ENCODE measurements around the gene IFRD2. TPM values are rescaled to one million over a fixed set of nuclear protein-coding genes. Genes with fewer than 3 reads are reported as not detected.

Gene IFRD2
- total and polyA plus RNA-seq, 2 experiments from 2014 or later, result 41.4 to 71.6 TPM

GRCh38 chr3:50323092-50323600 is 30.9 kb upstream of the IFRD2 start:
- Histone ChIP-seq H2AFZ (no peak overlapping the region), H3K9me2 (replicated peaks; ENCODE audit: insufficient read depth) (no peaks in the 10 kb centered on the region), H3K4me1 (ENCODE audit: insufficient read depth) (peaks cover 45% of the 10 kb centered on the region), H3K9me3 (ENCODE audit: low read depth) (no peaks in the 10 kb centered on the region), H3K27ac (peak overlapping the region; percentile 100), H3K27me3 (no peaks in the 10 kb centered on the region), H3K4me2 (peak overlapping the region; percentile 97), H3K79me2 (peaks cover 46% of the 10 kb centered on the region), H3K4me3 (no peak overlapping the region), H4K20me1 (ENCODE audit: insufficient read depth, poor library complexity, severe bottlenecking) (peaks cover 2% of the 10 kb centered on the region), H3K36me3 (replicated peaks; ENCODE audit: insufficient read depth, low read depth) (no peaks in the 10 kb centered on the region)
- TF ChIP-seq EZH2phosphoT487 (IDR thresholded peaks at IDR 0.05; ENCODE audit: low read depth, severe bottlenecking, unreplicated experiment) (no peak), EZH2 (IDR thresholded peaks at IDR 0.05; ENCODE audit: borderline replicate concordance) (no peak)
- TF ChIP-seq, protein P1, sequence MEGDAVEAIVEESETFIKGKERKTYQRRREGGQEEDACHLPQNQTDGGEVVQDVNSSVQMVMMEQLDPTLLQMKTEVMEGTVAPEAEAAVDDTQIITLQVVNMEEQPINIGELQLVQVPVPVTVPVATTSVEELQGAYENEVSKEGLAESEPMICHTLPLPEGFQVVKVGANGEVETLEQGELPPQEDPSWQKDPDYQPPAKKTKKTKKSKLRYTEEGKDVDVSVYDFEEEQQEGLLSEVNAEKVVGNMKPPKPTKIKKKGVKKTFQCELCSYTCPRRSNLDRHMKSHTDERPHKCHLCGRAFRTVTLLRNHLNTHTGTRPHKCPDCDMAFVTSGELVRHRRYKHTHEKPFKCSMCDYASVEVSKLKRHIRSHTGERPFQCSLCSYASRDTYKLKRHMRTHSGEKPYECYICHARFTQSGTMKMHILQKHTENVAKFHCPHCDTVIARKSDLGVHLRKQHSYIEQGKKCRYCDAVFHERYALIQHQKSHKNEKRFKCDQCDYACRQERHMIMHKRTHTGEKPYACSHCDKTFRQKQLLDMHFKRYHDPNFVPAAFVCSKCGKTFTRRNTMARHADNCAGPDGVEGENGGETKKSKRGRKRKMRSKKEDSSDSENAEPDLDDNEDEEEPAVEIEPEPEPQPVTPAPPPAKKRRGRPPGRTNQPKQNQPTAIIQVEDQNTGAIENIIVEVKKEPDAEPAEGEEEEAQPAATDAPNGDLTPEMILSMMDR (IDR thresholded peaks at IDR 0.05; ENCODE audit: poor library complexity), result no peak
- WGBS (ENCODE audit: low lambda C conversion rate, missing lambda C conversion rate), result 70% methylated on average over 4 of the region's 4 CpGs
- DNase-seq (ENCODE audit: low spot score), result no peak

DNA sequence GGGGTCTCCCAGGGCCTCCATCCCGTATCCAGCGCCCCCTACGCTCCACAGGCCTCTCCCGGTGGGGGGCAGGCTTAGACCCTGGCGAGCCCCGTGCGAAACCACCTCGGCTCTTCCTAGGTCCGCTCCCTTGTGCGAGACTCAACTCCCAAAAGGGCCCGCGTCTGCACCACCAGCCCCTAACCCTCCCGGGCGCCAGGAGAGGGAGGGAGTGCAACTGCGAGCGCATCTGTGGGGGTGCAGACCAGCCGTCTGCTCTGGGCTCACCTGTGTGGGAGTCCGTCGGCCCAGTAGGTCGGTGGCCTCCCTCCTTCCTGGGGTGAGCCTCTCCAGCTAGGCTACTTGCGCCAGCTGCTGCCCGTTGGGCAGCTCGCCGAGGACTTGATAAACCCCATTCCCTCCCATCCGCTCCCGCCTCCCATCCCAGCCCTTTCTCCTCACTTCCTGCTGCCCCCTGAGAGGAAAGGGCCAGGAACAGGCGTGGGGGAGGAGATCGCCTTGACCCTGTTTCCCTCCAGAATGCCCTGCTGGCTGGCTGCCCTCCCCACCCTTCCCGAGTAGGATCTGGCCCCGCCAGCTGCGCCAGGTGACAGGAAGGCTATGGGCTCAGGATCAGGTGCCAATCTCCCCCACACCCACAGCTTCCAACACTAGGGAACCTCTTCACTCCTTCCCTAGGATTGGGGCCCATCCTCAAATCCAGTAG is 30.3 kb upstream of the IFRD2 start, which contains the start of gene HYAL2:
Gene HYAL2 (minus strand): TSS at position 360 of the 706 bp plus-strand sequence. CDS start 2,256 bp downstream, outside the sequence.
- peak within 1 kb of the TSS; percentile 100 for H3K27ac ChIP-seq
- peaks cover 51% of the 10 kb centered on the region for H3K4me1 ChIP-seq (ENCODE audit: insufficient read depth)
- H4K20me1 ChIP-seq (ENCODE audit: insufficient read depth, poor library complexity, severe bottlenecking), result peaks cover 3% of the 10 kb centered on the region
- no peaks in the 10 kb centered on the region for H3K9me2 ChIP-seq (replicated peaks; ENCODE audit: insufficient read depth)
- no peak for DNase-seq (ENCODE audit: low spot score)
- H3K79me2 ChIP-seq, result peaks cover 48% of the 10 kb centered on the region
- WGBS (ENCODE audit: low lambda C conversion rate, missing lambda C conversion rate), result 44% methylated on average over 31 of the region's 31 CpGs
- H3K4me3 ChIP-seq, result peak within 1 kb of the TSS; percentile 88
- H3K27me3 ChIP-seq, result no peaks in the 10 kb centered on the region
- TF ChIP-seq, protein P1 (IDR thresholded peaks at IDR 0.05; ENCODE audit: poor library complexity), result no peak
- TF ChIP-seq EZH2 (IDR thresholded peaks at IDR 0.05; ENCODE audit: borderline replicate concordance) (no peak), EZH2phosphoT487 (IDR thresholded peaks at IDR 0.05; ENCODE audit: low read depth, severe bottlenecking, unreplicated experiment) (no peak)
- H3K4me2 ChIP-seq, result peak within 1 kb of the TSS; percentile 97
- peak within 1 kb of the TSS; percentile 84 for H2AFZ ChIP-seq
- no peaks in the 10 kb centered on the region for H3K36me3 ChIP-seq (replicated peaks; ENCODE audit: insufficient read depth, low read depth)
- H3K9me3 ChIP-seq (ENCODE audit: low read depth), result no peaks in the 10 kb centered on the region

GRCh38 chr3:50322115-50322385 is 29.8 kb upstream of the IFRD2 start:
- Histone ChIP-seq H3K4me3 (peak overlapping the region; percentile 88), H3K4me2 (peak overlapping the region; percentile 97), H2AFZ (peak overlapping the region; percentile 84), H3K36me3 (replicated peaks; ENCODE audit: insufficient read depth, low read depth) (no peaks in the 10 kb centered on the region), H3K27me3 (no peaks in the 10 kb centered on the region), H3K27ac (peak overlapping the region; percentile 100), H3K9me2 (replicated peaks; ENCODE audit: insufficient read depth) (no peaks in the 10 kb centered on the region), H3K79me2 (peaks cover 44% of the 10 kb centered on the region), H3K4me1 (ENCODE audit: insufficient read depth) (peaks cover 51% of the 10 kb centered on the region), H3K9me3 (ENCODE audit: low read depth) (no peaks in the 10 kb centered on the region), H4K20me1 (ENCODE audit: insufficient read depth, poor library complexity, severe bottlenecking) (peaks cover 5% of the 10 kb centered on the region)
- no peak for TF ChIP-seq EZH2phosphoT487 (IDR thresholded peaks at IDR 0.05; ENCODE audit: low read depth, severe bottlenecking, unreplicated experiment)
- TF ChIP-seq EZH2 (IDR thresholded peaks at IDR 0.05; ENCODE audit: borderline replicate concordance), result no peak
- TF ChIP-seq, protein P1 (IDR thresholded peaks at IDR 0.05; ENCODE audit: poor library complexity), result no peak
- WGBS (ENCODE audit: low lambda C conversion rate, missing lambda C conversion rate), result 10% methylated on average over 14 of the region's 14 CpGs
- DNase-seq (ENCODE audit: low spot score), result no peak
